Measurements from ENCODE around the gene SCRN3.

DNA sequence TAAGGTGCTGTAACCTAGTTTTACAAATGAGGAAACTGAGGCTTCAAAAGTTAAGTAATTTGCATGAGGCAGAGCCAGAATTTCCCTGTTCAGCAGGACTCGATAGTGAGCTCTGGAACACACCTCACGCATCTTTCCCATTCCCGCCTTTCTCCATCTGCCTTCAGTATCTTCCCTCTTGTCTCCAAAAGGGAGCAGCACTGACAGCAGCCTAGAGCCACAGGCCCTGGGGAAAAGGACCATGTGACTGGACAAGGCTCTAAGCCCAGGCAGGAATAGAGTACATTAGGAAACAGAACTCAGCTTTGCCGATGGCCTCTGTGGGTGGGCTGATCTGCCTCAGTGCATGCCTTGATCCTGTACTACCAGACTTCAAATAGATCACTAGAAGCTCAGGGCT, 69.8 kb downstream of the SCRN3 start:
- TF ChIP-seq, protein P1, sequence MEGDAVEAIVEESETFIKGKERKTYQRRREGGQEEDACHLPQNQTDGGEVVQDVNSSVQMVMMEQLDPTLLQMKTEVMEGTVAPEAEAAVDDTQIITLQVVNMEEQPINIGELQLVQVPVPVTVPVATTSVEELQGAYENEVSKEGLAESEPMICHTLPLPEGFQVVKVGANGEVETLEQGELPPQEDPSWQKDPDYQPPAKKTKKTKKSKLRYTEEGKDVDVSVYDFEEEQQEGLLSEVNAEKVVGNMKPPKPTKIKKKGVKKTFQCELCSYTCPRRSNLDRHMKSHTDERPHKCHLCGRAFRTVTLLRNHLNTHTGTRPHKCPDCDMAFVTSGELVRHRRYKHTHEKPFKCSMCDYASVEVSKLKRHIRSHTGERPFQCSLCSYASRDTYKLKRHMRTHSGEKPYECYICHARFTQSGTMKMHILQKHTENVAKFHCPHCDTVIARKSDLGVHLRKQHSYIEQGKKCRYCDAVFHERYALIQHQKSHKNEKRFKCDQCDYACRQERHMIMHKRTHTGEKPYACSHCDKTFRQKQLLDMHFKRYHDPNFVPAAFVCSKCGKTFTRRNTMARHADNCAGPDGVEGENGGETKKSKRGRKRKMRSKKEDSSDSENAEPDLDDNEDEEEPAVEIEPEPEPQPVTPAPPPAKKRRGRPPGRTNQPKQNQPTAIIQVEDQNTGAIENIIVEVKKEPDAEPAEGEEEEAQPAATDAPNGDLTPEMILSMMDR (IDR thresholded peaks at IDR 0.05): peak in 3 of 12 donors; percentile 15 to 27 (median 25)
- no peak for TF ChIP-seq POLR2A (IDR thresholded peaks at IDR 0.05)

Measured in heart left ventricle (tissue), 13 donors.